ENCODE measurements around the gene VANGL2. TPM values are rescaled to one million over a fixed set of nuclear protein-coding genes. Genes with fewer than 3 reads are reported as not detected.

The VANGL2 gene
- polyA plus RNA-seq, 1 donor from 2014 or later = 22.6 TPM

DNA sequence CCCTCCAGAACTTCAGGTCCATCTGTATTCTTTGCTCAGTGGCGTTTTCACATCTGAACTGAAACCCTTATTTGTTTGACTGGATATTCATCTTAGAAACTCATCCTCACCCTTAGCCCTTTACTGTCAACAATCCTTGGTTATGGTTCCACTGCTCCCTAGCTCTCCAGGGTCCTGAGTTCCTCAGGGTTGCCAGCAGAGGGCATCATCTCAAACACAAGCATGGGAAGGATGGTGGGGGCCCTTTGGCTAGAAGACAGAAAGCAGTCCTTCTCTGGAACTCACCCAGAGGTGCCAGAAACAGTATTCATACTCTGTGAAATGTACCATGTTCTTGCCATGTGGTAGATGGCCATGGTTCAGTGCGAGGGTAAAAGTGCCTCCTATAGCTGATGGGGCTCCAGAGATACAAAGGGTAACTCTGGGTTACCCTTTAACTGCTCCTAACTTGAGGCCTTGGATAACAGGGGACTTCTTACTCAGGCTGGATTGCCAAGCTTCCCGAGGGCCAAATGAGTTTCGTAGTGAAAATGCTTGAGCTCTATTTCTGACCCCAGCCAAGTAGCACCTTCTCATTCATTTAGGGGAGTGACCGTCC is 45.9 kb upstream of the VANGL2 start:
- Histone ChIP-seq H3K27ac (ENCODE audit: low read length) (no peak overlapping the region), H3F3A (ENCODE audit: insufficient read depth, low read length, poor library complexity, severe bottlenecking) (no peaks in the 10 kb centered on the region), H3K79me2 (replicated peaks; ENCODE audit: insufficient read depth, low read length) (no peaks in the 10 kb centered on the region), H3K4me2 (ENCODE audit: low read length) (no peak overlapping the region), H3K9me3 (ENCODE audit: low read length) (no peaks in the 10 kb centered on the region), H4K20me1 (ENCODE audit: insufficient read depth) (no peaks in the 10 kb centered on the region), H3K27me3 (ENCODE audit: insufficient read depth, low read depth, low read length) (no peaks in the 10 kb centered on the region), H3K9me2 (ENCODE audit: insufficient read depth, low read length) (no peaks in the 10 kb centered on the region), H3K9ac (ENCODE audit: low read length) (no peak overlapping the region), H2AFZ (ENCODE audit: low read depth, low read length) (no peak overlapping the region), H3K36me3 (ENCODE audit: insufficient read depth, low read length) (peaks cover 5% of the 10 kb centered on the region), H3K4me3 (ENCODE audit: low read length) (no peak overlapping the region)
- TF ChIP-seq SMC3 (conservative IDR thresholded peaks at IDR 0.05; ENCODE audit: poor library complexity) (peak; percentile 66), EZH2 (IDR thresholded peaks at IDR 0.05; ENCODE audit: borderline replicate concordance, insufficient read depth, low read length, poor library complexity, severe bottlenecking) (no peak), POLR2AphosphoS5 (IDR thresholded peaks at IDR 0.05) (no peak), RAD21 (conservative IDR thresholded peaks at IDR 0.05) (peak; percentile 39), MXI1 (conservative IDR thresholded peaks at IDR 0.05; ENCODE audit: poor library complexity, severe bottlenecking) (no peak), EP300 (conservative IDR thresholded peaks at IDR 0.05; ENCODE audit: poor library complexity, severe bottlenecking) (no peak), TAF1 (IDR thresholded peaks at IDR 0.05; ENCODE audit: low read depth) (no peak)
- TF ChIP-seq, protein P1, sequence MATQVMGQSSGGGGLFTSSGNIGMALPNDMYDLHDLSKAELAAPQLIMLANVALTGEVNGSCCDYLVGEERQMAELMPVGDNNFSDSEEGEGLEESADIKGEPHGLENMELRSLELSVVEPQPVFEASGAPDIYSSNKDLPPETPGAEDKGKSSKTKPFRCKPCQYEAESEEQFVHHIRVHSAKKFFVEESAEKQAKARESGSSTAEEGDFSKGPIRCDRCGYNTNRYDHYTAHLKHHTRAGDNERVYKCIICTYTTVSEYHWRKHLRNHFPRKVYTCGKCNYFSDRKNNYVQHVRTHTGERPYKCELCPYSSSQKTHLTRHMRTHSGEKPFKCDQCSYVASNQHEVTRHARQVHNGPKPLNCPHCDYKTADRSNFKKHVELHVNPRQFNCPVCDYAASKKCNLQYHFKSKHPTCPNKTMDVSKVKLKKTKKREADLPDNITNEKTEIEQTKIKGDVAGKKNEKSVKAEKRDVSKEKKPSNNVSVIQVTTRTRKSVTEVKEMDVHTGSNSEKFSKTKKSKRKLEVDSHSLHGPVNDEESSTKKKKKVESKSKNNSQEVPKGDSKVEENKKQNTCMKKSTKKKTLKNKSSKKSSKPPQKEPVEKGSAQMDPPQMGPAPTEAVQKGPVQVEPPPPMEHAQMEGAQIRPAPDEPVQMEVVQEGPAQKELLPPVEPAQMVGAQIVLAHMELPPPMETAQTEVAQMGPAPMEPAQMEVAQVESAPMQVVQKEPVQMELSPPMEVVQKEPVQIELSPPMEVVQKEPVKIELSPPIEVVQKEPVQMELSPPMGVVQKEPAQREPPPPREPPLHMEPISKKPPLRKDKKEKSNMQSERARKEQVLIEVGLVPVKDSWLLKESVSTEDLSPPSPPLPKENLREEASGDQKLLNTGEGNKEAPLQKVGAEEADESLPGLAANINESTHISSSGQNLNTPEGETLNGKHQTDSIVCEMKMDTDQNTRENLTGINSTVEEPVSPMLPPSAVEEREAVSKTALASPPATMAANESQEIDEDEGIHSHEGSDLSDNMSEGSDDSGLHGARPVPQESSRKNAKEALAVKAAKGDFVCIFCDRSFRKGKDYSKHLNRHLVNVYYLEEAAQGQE (IDR thresholded peaks at IDR 0.05; ENCODE audit: borderline replicate concordance) = no peak
- TF ChIP-seq, protein P2, sequence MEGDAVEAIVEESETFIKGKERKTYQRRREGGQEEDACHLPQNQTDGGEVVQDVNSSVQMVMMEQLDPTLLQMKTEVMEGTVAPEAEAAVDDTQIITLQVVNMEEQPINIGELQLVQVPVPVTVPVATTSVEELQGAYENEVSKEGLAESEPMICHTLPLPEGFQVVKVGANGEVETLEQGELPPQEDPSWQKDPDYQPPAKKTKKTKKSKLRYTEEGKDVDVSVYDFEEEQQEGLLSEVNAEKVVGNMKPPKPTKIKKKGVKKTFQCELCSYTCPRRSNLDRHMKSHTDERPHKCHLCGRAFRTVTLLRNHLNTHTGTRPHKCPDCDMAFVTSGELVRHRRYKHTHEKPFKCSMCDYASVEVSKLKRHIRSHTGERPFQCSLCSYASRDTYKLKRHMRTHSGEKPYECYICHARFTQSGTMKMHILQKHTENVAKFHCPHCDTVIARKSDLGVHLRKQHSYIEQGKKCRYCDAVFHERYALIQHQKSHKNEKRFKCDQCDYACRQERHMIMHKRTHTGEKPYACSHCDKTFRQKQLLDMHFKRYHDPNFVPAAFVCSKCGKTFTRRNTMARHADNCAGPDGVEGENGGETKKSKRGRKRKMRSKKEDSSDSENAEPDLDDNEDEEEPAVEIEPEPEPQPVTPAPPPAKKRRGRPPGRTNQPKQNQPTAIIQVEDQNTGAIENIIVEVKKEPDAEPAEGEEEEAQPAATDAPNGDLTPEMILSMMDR (IDR thresholded peaks at IDR 0.05; ENCODE audit: poor library complexity, severe bottlenecking) = peak; percentile 58

DNA sequence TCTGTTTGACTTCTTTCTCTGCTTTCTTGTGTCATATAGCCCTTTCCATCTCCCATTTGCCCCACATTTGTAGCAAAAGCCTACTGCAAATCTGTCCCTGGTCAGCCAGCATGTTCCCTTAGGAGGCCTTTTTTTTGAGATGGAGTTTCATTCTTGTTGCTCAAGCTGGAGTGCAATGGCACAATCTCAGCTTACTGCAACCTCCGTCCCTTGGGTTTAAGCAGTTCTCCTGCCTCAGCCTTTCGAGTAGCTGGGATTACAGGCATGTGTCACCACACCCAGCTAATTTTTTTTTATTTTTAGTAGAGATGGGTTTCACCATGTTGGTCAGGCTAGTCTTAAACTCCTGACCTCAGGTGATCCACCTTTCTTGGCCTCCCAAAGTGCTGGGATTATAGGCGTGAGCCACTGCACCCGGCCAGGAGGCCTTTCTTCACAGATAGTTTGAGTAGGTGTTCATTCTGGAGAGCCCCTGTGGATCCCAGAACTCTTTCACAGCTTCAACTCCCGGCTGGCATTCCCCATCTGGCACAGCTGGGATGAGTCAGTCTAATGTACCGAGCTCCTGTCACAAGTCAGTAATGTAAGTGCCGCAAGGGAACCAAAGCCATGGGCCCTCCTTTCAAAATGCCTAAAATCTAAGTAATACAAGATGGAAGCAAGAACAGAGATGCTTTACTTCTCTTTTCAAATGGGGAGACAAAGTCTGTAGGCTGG is 42.9 kb upstream of the VANGL2 start:
- Histone ChIP-seq H3K4me2 (ENCODE audit: low read length) (no peak overlapping the region), H3K27me3 (ENCODE audit: insufficient read depth, low read depth, low read length) (no peaks in the 10 kb centered on the region), H2AFZ (ENCODE audit: low read depth, low read length) (no peak overlapping the region), H3K9me3 (ENCODE audit: low read length) (no peaks in the 10 kb centered on the region), H3K9ac (ENCODE audit: low read length) (no peak overlapping the region), H4K20me1 (ENCODE audit: insufficient read depth) (no peaks in the 10 kb centered on the region), H3F3A (ENCODE audit: insufficient read depth, low read length, poor library complexity, severe bottlenecking) (no peaks in the 10 kb centered on the region), H3K79me2 (replicated peaks; ENCODE audit: insufficient read depth, low read length) (no peaks in the 10 kb centered on the region), H3K36me3 (ENCODE audit: insufficient read depth, low read length) (peaks cover 5% of the 10 kb centered on the region), H3K9me2 (ENCODE audit: insufficient read depth, low read length) (no peaks in the 10 kb centered on the region), H3K27ac (ENCODE audit: low read length) (no peak overlapping the region), H3K4me3 (ENCODE audit: low read length) (no peak overlapping the region)
- no peak for TF ChIP-seq POLR2AphosphoS5 (IDR thresholded peaks at IDR 0.05)
- TF ChIP-seq, protein P2 (IDR thresholded peaks at IDR 0.05; ENCODE audit: poor library complexity, severe bottlenecking) = no peak
- TF ChIP-seq RAD21 (conservative IDR thresholded peaks at IDR 0.05) = no peak

Measured in neural cell (in vitro differentiated cells).